Nephron (organoid): ENCODE results near the gene RNU2-63P.
"Not testable (repeated sequence)": the region's sequence is repeated elsewhere in the genome, so short reads cannot be mapped to it uniquely, and the experiment has no call there.

ENCODE experiments used
- H3K27ac Mint-ChIP-seq, 3 experiments: 2 replicates each; pipeline ENCODE4 v1.8.0; 2020; ENCODE audit warnings: mixed read lengths in 3 of 3, mild to moderate bottlenecking in 2 of 3, moderate library complexity in 1 of 3
- H3K27me3 Mint-ChIP-seq: 2 replicates; pipeline ENCODE4 v1.8.0; 2021; ENCODE audit warnings: low read depth, mild to moderate bottlenecking, moderate library complexity, mixed read lengths
- H3K36me3 Mint-ChIP-seq: 2 replicates; pipeline ENCODE4 v1.8.0; 2020; ENCODE audit warnings: low read depth, mixed read lengths
- H3K4me1 Mint-ChIP-seq: 2 replicates; pipeline ENCODE4 v1.8.0; 2020; ENCODE audit warnings: mixed read lengths
- H3K4me3 Mint-ChIP-seq, 3 experiments: 2 replicates each; pipeline ENCODE4 v1.8.0; 2020; ENCODE audit warnings: mild to moderate bottlenecking in 3 of 3, mixed read lengths in 3 of 3, moderate library complexity in 2 of 3
- H3K9me3 Mint-ChIP-seq: 2 replicates; pipeline ENCODE4 v1.8.0; 2020; ENCODE audit warnings: mixed read lengths
- TF ChIP-seq, protein P1 (sequence below), 3 experiments: fragments of 200-600 bp; sonication (generic); IDR thresholded peaks; one replicate each; pipeline ENCODE4 v1.5.0; 2021; ENCODE audit warnings: antibody characterized with exemption in 3 of 3; ENCODE audit not compliant: unreplicated experiment in 3 of 3

Gene RNU2-63P

DNA sequence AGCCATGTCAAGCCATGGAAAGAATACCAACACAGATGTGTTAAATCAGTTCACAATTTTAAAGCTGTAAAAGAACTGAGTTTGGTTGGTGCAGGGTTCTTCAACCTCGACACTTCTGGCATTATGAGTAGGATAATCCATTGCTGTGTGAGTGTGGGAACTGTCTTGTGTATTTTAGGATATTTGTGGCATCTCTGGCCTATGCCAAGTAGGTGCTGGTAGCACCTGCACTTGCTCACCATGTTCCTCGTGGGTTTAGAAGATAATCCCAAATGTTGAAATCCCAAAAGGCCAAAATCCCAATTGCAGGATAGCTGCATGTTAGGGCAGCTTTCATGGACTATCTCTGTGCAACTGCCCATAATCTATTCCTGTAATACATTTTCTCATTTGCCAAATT is 35.4 kb upstream of the RNU2-63P start:
- no peak overlapping the region for H3K4me3 Mint-ChIP-seq
- TF ChIP-seq, protein P1, sequence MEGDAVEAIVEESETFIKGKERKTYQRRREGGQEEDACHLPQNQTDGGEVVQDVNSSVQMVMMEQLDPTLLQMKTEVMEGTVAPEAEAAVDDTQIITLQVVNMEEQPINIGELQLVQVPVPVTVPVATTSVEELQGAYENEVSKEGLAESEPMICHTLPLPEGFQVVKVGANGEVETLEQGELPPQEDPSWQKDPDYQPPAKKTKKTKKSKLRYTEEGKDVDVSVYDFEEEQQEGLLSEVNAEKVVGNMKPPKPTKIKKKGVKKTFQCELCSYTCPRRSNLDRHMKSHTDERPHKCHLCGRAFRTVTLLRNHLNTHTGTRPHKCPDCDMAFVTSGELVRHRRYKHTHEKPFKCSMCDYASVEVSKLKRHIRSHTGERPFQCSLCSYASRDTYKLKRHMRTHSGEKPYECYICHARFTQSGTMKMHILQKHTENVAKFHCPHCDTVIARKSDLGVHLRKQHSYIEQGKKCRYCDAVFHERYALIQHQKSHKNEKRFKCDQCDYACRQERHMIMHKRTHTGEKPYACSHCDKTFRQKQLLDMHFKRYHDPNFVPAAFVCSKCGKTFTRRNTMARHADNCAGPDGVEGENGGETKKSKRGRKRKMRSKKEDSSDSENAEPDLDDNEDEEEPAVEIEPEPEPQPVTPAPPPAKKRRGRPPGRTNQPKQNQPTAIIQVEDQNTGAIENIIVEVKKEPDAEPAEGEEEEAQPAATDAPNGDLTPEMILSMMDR (IDR thresholded peaks at IDR 0.05; ENCODE audit: unreplicated experiment in 3 of 3) = no peak
- no peaks in the 10 kb centered on the region for H3K9me3 Mint-ChIP-seq
- no peak overlapping the region for H3K27ac Mint-ChIP-seq
- H3K36me3 Mint-ChIP-seq = peaks cover 38% of the 10 kb centered on the region
- peaks cover 54% of the 10 kb centered on the region for H3K4me1 Mint-ChIP-seq
- H3K27me3 Mint-ChIP-seq = no peaks in the 10 kb centered on the region

GRCh38 chr2:88049622-88050021 is 33.3 kb upstream of the RNU2-63P start:
- TF ChIP-seq, protein P1 (IDR thresholded peaks at IDR 0.05; ENCODE audit: unreplicated experiment in 3 of 3) = no peak
- Mint-ChIP-seq H3K27ac (peak overlapping the region; percentile 24 to 78 (median 66)), H3K9me3 (no peaks in the 10 kb centered on the region), H3K4me3 (no peak overlapping the region), H3K36me3 (peaks cover 45% of the 10 kb centered on the region), H3K4me1 (peaks cover 39% of the 10 kb centered on the region), H3K27me3 (no peaks in the 10 kb centered on the region)

DNA sequence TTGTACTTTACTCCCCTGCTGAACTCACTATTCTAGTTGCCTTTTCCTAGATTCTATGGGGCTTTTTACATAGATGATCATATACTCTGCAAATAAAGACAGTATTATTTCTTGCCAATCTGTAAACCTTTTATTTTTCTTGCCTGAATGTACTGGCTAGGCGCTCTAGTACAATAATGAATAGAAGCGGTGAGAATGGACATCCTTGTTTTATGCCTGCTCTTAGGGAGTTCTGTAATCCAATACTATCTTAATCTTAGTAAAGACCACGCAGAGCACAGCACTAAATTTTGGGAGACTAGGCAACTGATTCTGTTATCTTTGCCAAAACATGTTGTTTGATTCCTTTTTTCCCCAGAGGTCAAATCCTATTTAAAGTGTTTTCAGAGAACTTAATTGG is 32.2 kb upstream of the RNU2-63P start:
- Mint-ChIP-seq H3K27ac (peak overlapping the region in 2 of 3 experiments; percentile 24 to 27), H3K9me3 (no peaks in the 10 kb centered on the region), H3K4me3 (no peak overlapping the region), H3K4me1 (peaks cover 28% of the 10 kb centered on the region), H3K36me3 (peaks cover 45% of the 10 kb centered on the region), H3K27me3 (no peaks in the 10 kb centered on the region)
- TF ChIP-seq, protein P1 (IDR thresholded peaks at IDR 0.05; ENCODE audit: unreplicated experiment in 3 of 3) = no peak

GRCh38 chr2:88045561-88045960 is 29.2 kb upstream of the RNU2-63P start:
- not testable (repeated sequence) for H3K4me3 Mint-ChIP-seq, H3K9me3 Mint-ChIP-seq, H3K27me3 Mint-ChIP-seq
- H3K27ac Mint-ChIP-seq = peak overlapping the region in 1 of 3 experiments; percentile 30
- peaks cover 27% of the 10 kb centered on the region for H3K4me1 Mint-ChIP-seq
- peaks cover 39% of the 10 kb centered on the region for H3K36me3 Mint-ChIP-seq

DNA sequence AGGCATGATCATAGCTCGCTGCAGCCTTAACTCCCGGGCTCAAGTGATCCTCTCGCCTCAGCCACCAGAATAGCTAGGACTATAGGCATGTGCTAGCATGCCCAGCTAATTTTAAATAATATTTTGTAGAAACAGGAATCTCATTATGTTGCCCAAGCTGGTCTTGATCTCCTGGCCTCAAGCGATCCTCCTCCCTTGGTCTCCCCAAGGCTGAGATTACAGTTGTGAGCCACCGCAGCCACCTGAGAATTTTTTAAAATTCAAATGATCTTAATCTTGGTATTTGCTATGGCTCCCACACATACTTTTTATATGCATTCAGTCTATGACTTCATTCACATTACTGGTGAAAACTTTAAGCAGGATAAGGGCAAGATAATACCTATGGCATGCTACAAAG is 26.1 kb upstream of the RNU2-63P start:
- TF ChIP-seq, protein P1 (IDR thresholded peaks at IDR 0.05; ENCODE audit: unreplicated experiment in 3 of 3) = no peak
- no peaks in the 10 kb centered on the region for H3K27me3 Mint-ChIP-seq
- no peaks in the 10 kb centered on the region for H3K9me3 Mint-ChIP-seq
- H3K36me3 Mint-ChIP-seq = peaks cover 29% of the 10 kb centered on the region
- no peak overlapping the region for H3K4me3 Mint-ChIP-seq
- H3K4me1 Mint-ChIP-seq = peaks cover 10% of the 10 kb centered on the region
- H3K27ac Mint-ChIP-seq = no peak overlapping the region

GRCh38 chr2:88038263-88039105 is 22.1 kb upstream of the RNU2-63P start:
- Mint-ChIP-seq H3K4me3 (no peak overlapping the region), H3K36me3 (peaks cover 44% of the 10 kb centered on the region), H3K4me1 (peaks cover 10% of the 10 kb centered on the region), H3K27ac (peak overlapping the region in 2 of 3 experiments; percentile 12 to 23), H3K9me3 (no peaks in the 10 kb centered on the region), H3K27me3 (no peaks in the 10 kb centered on the region)
- TF ChIP-seq, protein P1 (IDR thresholded peaks at IDR 0.05; ENCODE audit: unreplicated experiment in 3 of 3) = no peak
